Kidney (tissue), 14 donors: ENCODE results near the gene SPATS2L. TPM values are rescaled to one million over a fixed set of nuclear protein-coding genes. Genes with fewer than 3 reads are reported as not detected.

Experiments
- DNase-seq, 5 donors: peaks; one replicate each; pipeline ENCODE4 v3.0.0-alpha.2; 2013 to 2020
- FAIRE-seq: peaks from 2 replicates; lab custom pipeline; 2012; peaks lifted over from hg19 to GRCh38; lab: Jason Lieb, UNC
- H3K27ac ChIP-seq, 2 donors: one replicate each; pipeline ENCODE4 v1.7.0; 2013; ENCODE audit warnings: low read depth in 2 of 2, low read length in 2 of 2, inconsistent platforms in 1 of 2
- H3K27me3 ChIP-seq: one replicate; pipeline ENCODE4 v1.7.1; 2013; ENCODE audit warnings: low read length, inconsistent platforms; ENCODE audit not compliant: control insufficient read depth, insufficient read depth
- H3K36me3 ChIP-seq, 3 donors: one replicate each; pipeline versions ENCODE4 v1.7.0 to v1.7.1; 2013; ENCODE audit warnings: low read length in 3 of 3, control low read depth in 1 of 3, inconsistent platforms in 1 of 3; ENCODE audit not compliant: insufficient read depth in 3 of 3, control insufficient read depth in 2 of 3
- H3K4me1 ChIP-seq, 3 donors: one replicate each; pipeline versions ENCODE4 v1.7.0 to v1.7.1; 2013; ENCODE audit warnings: low read length in 3 of 3, inconsistent platforms in 1 of 3, low read depth in 1 of 3; ENCODE audit not compliant: control insufficient read depth in 2 of 3, insufficient read depth in 2 of 3
- H3K4me3 ChIP-seq, 3 donors: one replicate each; pipeline versions ENCODE4 v1.7.0 to v1.8.1; 2013; ENCODE audit warnings: low read length in 3 of 3, control low read depth in 1 of 3, inconsistent platforms in 1 of 3
- H3K9ac ChIP-seq, 3 donors: one replicate each; pipeline versions ENCODE4 v1.7.0 to v1.7.1; 2013; ENCODE audit warnings: low read length in 3 of 3, control low read depth in 1 of 3, inconsistent platforms in 1 of 3
- H3K9me3 ChIP-seq, 3 donors: one replicate each; pipeline versions ENCODE4 v1.7.0 to v1.7.1; 2013; ENCODE audit warnings: low read length in 3 of 3, control low read depth in 1 of 3, inconsistent platforms in 1 of 3; ENCODE audit not compliant: control insufficient read depth in 2 of 3, insufficient read depth in 1 of 3
- intact Hi-C: fragments of 100-400 bp; cut with DNase I; formaldehyde crosslinking; loops from one replicate; pipeline ENCODE4 v1.11.1; 2022
- polyA plus RNA-seq: library from polyadenylated mRNA; stranded (reverse); fragments of 350-450 nt; fragmentation: Illumina TruSeq; extraction: RNeasy Lipid Tissue Mini Kit (QIAGEN cat#74804); gene quantifications from one replicate; pipeline ENCODE4 v1.2.3, GENCODE V29; 2014; ENCODE audit warnings: low read depth, low replicate concordance; ENCODE audit not compliant: insufficient read depth
- total RNA-seq: library from RNA; stranded (reverse); fragmentation: NEBNext Ultra II Directional; extraction: Animal tissue kit (Norgen Biotek cat#: 25700); gene quantifications from one replicate; pipeline ENCODE4 v1.2.1, GENCODE V29; 2021
- TF ChIP-seq, protein P1 (sequence below): IDR thresholded peaks from 3 replicates; pipeline ENCODE4 v1.5.1; 2012; ENCODE audit warnings: mild to moderate bottlenecking, moderate library complexity, borderline replicate concordance; ENCODE audit not compliant: insufficient read depth; ENCODE audit errors: extremely low read depth
- donor health status: control.
- donor health status: control.
- donor health status: control.
- donor health status: control.
- donor health status: control.
- donor health status: DM: yes; HTN: yes; CAD: no.
- donor health status: Normal renal cell carcinoma (clear cell type).

Gene SPATS2L
- total and polyA plus RNA-seq, 2 donors from 2014 or later: 86.1 to 166 TPM

DNA sequence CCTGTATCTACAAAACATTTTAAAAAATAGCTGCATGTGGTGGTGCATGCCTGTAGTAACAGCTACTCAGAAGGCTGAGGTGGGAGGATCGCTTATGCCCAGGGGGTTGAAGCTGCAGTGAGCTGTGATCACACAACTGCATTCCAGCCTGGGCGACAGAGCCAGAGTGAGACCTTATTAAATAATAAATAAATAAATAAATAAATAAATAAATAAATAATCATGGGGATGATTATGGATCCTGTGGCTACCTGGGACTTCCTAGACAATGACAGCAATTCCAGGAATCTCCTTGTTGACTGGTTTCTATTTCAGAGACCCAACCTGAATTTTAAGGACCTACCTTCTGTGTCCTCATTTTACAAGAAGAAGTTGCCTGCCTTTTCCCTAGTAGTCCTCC lies 111.9 kb downstream of the SPATS2L start:
- TF ChIP-seq, protein P1, sequence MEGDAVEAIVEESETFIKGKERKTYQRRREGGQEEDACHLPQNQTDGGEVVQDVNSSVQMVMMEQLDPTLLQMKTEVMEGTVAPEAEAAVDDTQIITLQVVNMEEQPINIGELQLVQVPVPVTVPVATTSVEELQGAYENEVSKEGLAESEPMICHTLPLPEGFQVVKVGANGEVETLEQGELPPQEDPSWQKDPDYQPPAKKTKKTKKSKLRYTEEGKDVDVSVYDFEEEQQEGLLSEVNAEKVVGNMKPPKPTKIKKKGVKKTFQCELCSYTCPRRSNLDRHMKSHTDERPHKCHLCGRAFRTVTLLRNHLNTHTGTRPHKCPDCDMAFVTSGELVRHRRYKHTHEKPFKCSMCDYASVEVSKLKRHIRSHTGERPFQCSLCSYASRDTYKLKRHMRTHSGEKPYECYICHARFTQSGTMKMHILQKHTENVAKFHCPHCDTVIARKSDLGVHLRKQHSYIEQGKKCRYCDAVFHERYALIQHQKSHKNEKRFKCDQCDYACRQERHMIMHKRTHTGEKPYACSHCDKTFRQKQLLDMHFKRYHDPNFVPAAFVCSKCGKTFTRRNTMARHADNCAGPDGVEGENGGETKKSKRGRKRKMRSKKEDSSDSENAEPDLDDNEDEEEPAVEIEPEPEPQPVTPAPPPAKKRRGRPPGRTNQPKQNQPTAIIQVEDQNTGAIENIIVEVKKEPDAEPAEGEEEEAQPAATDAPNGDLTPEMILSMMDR: no peak
- FAIRE-seq: no peak
- intact Hi-C loops: no loop called here
- H3K27me3 ChIP-seq: no peaks in the 10 kb centered on the region
- no peak for DNase-seq
- H3K4me1 ChIP-seq: no peaks in the 10 kb centered on the region
- H3K36me3 ChIP-seq: peaks cover 0 to 24% (median 14%) of the 10 kb centered on the region in 3 donors
- no peak overlapping the region for H3K4me3 ChIP-seq
- no peak overlapping the region for H3K27ac ChIP-seq
- no peaks in the 10 kb centered on the region for H3K9me3 ChIP-seq
- H3K9ac ChIP-seq: no peak overlapping the region

DNA sequence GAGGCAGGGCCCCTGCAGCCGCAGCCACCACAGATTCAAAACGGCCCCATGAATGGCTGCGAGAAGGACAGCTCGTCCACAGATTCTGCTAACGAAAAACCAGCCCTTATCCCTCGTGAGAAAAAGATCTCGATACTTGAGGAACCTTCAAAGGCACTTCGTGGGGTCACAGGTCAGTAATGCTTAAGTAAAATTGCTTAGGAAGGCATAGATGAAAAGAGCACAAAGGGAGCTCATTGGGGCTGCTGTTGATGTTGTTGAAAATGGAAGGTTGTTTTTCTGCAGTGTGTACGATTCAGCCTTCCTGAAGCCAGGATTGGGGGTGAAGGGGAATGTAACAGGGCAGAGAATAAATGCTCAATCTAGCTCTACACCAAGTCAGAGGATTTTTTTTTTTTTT lies 112.8 kb downstream of the SPATS2L start:
- Histone ChIP-seq H3K36me3 (peaks cover 0 to 24% (median 15%) of the 10 kb centered on the region in 3 donors), H3K27me3 (no peaks in the 10 kb centered on the region), H3K9me3 (no peaks in the 10 kb centered on the region), H3K9ac (no peak overlapping the region), H3K4me3 (no peak overlapping the region), H3K4me1 (no peaks in the 10 kb centered on the region), H3K27ac (no peak overlapping the region)
- FAIRE-seq: no peak
- intact Hi-C loops: no loop called here
- no peak for DNase-seq
- TF ChIP-seq, protein P1: no peak

DNA sequence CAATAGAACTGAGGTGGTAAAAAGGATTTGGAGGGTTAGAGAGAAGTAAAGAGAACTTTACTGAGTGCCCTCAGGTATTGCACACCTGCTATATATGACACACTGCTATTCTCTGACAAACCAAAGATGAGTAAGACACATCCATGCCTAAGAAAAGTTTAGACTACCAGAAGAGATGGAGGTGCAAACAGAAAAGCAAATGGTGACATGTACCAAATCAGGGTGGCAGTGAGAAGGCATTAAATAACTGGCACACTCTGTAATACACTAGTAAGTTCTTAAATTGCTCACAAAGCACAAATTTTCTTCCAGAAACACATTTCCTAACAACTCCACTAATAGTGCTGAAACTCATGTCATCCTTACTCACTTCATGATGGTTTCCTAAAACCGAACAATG lies 114.8 kb downstream of the SPATS2L start:
- Histone ChIP-seq H3K27ac (no peak overlapping the region), H3K4me1 (no peaks in the 10 kb centered on the region), H3K9ac (no peak overlapping the region), H3K36me3 (peaks cover 0 to 24% (median 15%) of the 10 kb centered on the region in 3 donors), H3K27me3 (no peaks in the 10 kb centered on the region), H3K9me3 (no peaks in the 10 kb centered on the region), H3K4me3 (no peak overlapping the region)
- intact Hi-C loops: no loop called here
- TF ChIP-seq, protein P1: no peak
- DNase-seq: no peak
- FAIRE-seq: no peak

DNA sequence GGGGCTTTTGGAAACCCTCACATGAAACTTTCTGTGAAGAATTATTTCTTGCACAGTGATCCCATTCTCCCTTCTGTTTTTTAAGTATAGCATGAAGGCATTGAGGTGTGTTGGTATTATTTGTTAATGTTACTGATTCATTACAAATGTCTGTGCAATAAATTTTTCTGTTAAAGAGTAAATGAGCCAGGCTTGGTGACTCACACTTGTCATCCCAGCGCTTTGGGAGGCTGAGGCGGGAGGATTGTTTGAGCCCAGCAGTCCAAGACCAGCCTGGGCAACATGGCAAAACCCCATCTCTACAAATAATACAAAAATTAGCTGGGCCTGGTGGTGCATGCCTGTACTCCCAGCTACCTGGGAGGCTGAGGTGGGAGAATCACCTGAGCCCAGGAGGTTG lies 115.6 kb downstream of the SPATS2L start:
- DNase-seq (no peak), FAIRE-seq (no peak)
- Histone ChIP-seq H3K4me3 (no peak overlapping the region), H3K36me3 (peaks cover 0 to 19% (median 15%) of the 10 kb centered on the region in 3 donors), H3K27me3 (no peaks in the 10 kb centered on the region), H3K4me1 (no peaks in the 10 kb centered on the region), H3K9me3 (no peaks in the 10 kb centered on the region), H3K27ac (no peak overlapping the region), H3K9ac (no peak overlapping the region)
- intact Hi-C loops: no loop called here
- TF ChIP-seq, protein P1: no peak
